Non-pigmented ciliary epithelial cell (primary cell): ENCODE results near the gene FGFBP3.
"Not testable (repeated sequence)": the region's sequence is repeated elsewhere in the genome, so short reads cannot be mapped to it uniquely, and the experiment has no call there.

ENCODE experiments used
- DNase-seq: peaks from one replicate; pipeline ENCODE4 v3.0.0-alpha.2; 2010; ENCODE audit warnings: low read depth

The FGFBP3 gene

DNA sequence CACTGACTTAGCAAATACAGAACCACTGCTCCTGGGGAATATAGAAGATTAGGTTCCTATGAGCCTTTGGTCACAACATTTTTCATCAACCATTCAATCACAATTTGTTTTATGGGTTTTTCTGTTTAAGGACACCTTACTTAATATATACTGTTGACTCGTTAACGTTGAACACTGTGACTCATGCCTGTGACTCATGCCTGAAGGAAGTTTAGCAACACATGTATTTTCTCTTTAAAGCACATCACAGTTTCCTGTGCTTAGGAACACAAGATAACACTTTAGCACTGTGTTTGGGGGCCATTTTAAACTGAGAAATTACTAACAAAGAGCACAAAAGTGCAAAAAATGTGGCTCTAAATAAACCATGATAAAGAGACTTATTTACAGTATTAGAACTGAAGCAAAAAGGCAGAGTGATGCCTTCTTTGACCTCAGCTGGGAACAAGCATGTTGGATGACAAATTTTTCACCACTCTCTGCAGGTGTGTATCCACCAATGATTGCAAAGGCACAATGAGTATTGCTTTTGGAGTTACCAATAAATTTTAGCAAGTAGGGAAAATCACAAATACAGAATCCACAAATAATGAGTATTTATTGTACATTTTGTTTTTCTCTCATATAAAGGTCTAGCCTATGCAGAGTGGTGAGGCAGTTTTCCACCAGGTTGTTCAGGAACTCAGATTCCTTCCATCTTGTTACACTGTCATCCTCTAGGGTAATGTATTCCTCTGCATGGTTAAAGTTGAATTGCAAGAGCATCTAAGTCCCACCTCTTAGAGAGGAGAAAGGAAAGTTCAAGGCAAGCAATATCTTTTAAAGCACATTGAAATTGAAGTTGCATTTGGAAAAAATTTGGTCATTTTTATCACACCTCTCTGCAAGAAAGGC lies 7.3 kb downstream of the FGFBP3 start:
- peak; percentile 86 for DNase-seq

DNA sequence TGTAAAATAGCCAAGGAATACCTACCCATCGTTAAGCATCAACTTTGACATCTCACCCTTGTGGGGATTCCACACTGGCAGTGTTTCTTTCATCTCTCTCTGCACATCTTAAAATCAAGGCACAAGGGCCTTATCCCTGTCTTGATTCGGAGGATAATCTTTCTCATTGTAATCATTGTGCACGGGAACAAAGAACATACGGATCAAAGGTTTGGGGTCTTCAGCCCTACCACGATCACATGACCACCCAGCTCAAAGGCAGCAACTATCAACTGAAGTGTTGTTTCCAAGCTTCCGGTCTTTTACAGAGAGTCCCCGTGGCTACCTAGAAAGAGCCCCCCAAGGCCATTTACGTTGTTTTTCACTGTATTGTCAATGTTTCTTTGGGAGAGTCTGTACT lies 11.9 kb downstream of the FGFBP3 start:
- DNase-seq, result no peak

DNA sequence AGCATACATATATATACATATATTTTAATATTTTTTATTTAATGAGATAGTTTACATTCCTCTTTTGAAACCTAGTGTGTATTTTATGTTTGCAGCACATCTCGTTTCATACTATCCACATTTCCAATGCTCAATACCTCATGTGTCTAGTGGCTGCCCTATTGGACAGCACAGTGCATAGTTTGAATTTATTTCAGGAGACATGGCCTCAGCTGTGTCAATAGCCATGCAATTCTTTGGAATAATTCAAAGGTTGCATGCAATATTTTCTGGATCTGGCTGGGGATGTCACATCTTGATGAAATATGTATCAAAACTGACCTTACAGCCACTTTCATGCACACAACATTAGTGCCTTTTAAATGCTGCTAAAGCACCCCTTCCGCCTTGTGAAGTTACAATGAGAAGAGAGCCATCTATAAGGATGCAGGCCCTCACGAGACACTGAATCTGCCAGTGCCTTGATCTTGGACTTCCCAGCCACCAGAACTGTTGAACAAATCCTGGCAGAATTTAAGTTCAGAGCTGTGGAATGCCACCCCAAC lies 13.0 kb downstream of the FGFBP3 start:
- no peak for DNase-seq

DNA sequence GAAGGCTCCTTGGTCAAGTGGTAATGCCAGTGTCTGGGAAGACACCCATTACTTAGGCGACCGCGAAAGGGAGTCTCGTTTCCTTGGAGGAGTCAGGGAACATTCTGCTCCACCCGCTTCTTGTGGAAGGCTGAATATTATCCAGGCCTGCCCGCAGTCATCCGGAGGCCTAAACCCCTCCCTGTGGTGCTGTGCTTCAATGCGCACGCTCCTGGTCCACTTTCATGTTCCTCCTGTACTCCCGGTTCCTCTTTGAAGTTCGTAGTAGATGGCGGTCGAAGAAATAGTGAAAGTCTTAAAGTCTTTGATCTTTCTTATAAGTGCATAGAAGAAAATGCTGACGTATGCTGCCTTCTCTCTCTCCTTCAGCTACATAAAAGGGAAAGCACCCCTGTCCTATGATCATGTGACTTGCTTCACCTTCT lies 15.0 kb downstream of the FGFBP3 start:
- not testable (repeated sequence) for DNase-seq

DNA sequence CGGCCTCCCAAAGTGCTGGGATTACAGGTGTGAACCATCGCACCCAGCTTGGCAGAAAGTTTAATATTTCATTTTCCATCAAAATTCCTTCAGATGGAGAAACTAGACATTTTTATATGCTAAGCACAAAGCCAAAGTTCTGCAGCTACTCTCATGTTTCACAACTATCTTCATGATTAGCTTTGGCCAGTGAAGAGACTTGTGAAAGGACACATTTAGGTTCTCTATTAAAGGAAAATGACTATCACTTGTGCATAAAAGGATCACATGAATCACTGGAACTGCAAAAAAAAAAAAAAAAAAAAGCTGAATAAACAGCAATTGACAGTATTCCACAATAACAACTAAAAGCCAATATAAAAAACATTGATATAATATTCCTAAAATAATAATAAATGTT lies 16.2 kb downstream of the FGFBP3 start:
- DNase-seq, result no peak

DNA sequence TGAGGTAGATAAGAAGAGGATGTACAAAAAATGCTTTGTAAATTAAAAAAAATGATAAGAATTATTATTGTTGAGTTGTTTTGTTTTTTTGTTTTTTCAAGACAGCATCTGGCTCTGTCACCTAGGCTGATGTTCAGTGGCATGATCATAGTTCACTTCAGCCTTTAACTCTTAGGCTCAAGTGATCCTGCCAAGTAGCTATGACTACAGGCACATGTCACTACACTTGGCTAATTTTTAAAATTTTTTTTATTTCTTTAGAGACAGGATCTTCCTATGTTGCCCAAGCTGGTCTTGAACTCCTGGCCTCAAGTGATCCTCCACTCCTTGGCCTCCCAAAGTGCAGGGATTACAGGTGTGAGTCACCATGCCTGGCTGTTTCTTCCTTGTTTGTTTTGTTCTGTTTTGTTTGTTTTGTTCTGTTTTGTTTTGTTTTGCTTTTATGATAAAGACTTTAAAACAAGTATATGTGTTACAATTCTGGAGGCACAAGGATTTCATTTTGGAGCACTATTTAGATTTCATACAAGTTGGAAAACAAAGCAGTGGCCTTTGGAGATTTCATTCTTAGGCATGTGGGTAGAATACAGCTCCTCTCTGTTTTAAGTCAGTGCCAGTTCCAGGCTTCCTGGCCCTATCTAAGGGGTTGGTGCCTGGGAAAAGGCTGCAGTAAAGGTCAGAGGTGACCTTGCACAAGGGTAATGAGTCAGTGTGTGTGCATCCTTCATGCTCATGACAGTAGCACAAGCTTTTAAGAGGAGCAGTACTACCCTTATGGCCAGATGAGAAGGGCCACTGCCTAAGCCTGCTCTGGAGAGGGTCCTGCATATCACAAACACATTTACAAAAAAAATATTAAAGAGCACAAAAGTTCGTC lies 17.9 kb downstream of the FGFBP3 start:
- DNase-seq, result no peak

DNA sequence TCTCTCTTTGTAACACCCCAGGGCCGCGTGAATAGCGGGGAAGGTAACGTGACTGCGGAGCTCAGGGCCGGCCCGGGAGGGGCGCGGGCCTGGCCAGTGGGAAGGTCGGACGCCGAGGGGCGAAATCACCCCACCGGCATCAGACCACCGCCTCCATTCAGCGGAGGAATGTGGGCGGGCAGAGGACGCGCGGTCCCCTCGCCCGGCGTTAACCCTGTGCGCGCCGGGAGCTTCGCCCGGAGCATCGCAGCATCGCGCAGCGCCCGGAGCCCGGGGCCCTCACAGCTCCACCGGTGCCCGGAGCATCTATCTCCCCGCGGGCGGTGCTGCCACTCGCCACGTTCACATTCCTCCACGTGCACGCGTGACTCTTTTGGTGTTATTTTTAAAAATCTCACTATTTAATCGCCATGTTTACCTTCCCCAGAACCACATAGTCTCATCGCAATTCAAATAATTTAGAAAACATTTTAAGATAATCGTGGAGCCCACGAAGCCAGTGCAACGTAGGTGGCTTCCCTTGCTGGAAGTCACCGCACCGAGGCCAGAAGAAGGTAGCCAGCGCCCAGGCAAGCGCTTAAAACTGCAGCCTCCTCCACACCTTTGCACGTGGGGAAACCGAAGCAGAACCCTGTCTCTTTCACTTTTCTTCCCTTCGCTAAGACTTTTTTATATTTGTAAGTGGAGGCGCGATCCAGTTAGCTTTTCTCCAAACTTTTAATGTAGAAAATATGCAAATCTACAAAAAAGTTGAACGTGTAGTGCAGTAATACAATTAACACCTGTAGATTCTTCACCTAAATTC lies 21.8 kb downstream of the FGFBP3 start:
- DNase-seq, result no peak

DNA sequence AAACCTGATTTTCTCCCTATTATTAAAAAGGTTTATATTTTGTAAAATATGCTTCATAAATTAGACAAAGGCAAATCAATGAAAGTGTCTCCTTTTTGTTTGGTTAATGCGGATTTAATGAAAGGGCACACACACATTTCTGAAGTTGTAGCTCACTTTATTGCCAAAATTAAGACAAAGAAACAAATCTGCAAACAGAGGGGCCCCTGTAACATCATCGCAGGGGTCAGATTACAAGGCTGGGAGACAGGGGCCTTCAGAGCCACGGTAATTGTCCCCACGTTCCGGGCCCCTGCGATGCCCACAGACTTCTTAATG lies 22.4 kb downstream of the FGFBP3 start:
- DNase-seq, result no peak

DNA sequence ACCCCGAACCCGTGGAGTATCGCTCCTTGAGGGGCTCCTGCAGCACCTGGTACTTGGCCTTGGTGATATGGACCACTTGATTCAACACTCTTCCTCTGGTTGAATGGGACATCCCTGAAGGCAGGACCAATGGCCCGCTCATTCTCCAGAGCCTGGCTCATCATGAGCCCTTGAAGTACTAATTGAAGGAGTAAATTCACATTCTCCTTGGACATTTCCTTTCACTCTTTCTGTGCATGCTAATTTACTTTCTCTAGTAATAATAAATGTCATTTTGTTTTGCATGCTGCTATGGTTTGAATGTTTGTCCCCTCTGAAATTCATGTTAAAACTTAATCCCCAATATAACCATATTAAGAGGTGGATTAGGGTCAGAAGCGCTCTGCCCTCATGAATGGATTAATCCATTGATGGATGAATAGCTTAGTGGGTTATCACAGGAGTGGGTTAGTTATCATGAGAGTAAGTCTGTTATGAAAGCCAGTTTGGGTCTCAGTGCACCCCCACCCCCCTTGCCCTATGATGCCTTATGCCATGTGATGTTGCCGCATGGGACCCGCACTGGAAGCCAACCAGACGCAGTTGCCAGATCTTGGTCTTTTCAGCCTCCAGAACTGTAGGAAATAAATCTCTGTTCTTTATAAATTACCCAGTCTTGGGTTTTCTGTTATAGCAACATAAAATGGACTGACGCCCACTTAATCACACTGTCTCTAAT lies 23.8 kb downstream of the FGFBP3 start:
- DNase-seq, result no peak

DNA sequence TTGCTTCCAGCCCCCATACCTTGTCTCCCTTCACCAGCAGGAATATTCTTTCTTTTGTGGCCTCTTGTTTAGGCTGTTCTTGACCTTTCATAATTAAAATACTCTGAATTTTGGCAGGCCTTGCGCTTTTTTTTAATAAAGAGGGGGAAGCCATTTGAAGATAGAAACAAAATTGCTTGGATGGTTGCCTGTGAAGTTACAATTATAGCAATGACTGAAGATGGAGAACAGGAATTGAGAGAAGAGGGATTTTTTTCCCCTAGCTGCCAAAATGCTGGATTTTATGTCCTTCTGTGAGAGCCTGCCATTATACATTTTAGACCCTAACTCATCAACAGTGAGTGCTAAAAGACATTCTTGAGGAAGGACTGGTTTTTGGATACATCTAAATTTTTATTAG lies 24.8 kb downstream of the FGFBP3 start:
- no peak for DNase-seq

DNA sequence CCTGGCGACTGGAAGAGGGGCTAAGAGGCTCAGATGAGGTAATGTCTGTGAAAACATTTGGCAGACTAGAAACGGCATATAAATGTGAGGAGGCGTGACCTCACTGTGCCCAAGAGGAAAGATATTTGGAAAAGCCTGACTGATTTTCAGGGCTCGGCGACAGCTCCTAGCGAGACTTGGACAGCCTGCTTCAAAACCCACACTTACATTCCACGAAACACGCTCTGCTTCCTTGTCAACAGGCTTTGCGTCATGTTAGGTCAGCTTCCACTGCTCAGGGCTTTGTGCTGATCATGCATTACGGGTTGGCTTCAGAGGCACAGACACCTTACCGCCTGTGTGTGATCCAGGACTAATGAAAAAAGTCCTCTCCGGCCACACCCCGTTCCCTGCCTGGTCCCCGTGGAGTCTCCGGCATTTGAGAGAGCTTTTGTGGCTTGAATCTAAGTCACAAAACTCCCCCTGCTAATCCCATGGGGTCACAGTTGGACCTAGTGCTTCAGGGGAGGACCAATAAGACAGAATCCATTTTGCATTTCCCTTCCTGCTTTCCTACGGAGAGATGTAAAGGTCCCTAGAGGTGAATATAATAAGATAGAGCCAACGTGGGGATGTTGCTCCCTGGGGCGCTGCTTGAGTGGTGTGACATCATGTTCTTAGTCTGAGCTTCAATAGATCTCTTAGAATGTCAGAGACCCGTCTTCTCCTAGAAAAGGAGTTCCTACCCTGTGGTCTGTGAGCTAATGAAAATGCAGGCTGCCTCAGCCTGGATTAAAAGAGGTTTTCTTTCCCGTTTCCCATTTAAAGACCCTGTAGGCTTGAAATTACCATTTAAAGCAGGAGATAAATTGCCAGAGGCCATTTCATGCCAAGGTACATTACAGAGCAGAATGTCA lies 25.5 kb downstream of the FGFBP3 start:
- DNase-seq, result peak; percentile 43

DNA sequence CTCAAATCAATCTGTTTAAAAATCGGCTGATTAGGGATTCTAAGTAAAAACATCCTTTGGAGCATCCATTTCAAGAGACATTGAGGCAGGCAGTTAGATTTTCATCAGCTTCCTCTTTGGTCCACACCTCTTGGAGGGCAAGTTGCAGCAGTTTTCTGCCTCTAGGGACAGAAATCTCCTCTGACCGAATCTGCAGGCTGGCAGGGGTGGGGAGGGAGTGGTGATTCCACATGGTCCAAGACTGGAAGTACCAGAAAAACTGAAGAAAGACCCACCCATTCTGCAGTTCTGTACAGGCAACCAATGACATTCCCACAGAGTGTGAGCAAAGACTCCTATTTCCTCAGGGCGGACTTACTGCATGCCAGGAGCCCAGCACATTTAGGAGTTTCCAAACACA lies 29.0 kb downstream of the FGFBP3 start:
- no peak for DNase-seq

DNA sequence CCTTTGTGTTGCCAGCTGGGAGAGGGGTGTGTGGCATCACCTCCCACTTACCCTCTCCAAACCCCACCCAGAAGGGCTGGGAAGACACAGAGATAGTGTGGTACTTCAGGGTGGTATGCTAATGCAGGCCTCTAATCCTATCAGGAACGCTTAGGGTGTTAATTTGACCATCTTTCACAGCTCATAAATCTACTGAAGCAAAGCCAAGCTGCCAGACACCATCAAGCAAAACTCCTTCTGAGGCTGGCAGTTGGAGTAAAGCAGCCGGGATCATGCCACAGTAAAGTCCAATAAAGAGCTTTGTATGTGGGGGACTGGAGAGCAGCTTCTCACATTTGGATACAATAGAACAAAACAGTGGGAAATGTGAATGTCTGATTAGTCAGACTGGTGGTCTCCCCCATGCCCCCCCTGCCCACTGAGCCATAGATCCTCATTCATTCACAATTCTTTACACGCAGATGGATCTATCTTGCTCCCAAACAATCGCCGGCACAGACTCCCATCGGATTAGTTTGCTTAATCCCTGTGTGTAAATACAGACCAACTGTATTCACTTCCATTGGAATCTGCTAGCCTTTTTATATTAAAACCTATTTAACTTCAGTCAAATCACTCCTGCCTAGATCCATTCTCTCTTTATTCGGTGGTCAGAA lies 29.6 kb downstream of the FGFBP3 start:
- DNase-seq, result no peak

DNA sequence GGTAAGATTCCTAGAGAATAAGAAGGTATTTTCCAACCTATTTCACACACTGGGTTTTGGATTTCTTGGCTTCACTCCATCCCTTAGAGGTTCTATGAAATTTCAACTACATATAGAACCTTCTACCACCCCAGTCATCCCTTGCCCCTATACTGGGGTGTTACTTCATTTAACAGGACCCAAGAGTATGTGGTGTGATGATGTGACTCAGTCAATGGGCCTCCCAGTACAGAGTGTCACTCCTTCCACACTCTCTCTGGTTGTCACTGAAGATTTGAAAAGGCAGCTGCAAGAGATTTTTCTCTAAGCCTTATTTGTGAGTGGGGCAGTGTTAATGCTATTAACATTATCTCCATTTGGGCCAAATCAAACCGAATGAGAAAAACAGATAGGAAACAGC lies 33.5 kb downstream of the FGFBP3 start:
- no peak for DNase-seq

DNA sequence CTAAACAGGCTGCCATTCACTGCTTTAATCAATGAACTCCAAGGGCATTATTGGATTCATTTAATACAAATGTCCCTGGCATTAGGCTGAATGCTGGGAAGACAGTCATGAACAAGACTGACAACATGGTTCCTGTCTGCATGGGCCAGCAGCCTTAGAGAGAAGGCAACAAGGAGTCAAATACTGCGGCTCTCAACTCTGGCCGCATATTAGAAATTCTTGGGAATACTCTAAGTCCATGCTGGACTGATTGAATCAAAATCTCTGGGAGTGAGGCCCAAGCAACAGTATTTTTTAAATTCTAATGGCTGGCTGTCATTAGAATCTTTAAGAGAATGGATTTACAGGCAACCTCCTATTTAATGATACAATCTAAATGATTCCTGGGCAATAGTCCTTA lies 34.1 kb downstream of the FGFBP3 start:
- no peak for DNase-seq

DNA sequence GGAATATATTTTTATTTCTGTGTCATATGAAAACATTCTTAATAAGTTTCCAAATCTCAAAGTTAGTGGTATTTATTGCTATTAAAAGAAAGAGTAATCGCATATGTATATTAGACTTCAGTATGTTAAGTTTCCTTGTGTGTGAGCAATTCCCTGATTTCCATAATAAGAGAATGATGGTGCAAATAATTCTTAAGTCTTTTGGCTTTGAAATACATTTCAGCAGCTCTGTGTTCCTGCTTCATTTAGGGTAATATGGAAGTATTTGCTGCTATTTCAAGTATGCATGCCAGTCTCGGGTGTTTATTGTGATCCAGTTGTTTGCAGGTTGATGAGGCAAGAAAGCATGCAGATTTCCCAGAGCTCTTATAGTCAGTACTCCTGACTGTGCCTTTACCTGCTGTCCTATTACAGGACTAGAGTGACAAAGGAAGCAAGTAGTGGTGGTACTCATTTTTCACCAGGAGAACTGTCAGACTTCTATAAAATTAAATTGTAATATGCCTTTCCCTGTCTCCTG lies 43.7 kb downstream of the FGFBP3 start:
- no peak for DNase-seq

DNA sequence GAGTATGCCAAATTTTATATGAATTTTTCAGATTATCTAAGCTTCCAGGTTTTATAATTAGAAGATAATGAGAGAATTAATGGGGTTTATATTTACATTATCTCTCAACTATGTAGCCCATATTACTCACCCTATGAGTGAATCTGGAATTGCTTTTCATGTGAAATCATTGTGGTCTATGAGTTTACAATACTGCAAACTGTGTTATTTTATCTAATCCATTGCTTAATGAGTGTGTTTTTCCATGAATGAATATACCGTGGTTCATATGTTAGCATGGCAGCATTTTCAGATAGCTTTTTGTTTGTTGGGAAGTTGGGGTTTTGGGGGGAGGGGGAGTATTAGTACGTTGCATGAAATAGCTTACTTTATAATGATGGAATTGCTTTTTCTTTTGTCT lies 44.5 kb downstream of the FGFBP3 start:
- DNase-seq, result no peak

DNA sequence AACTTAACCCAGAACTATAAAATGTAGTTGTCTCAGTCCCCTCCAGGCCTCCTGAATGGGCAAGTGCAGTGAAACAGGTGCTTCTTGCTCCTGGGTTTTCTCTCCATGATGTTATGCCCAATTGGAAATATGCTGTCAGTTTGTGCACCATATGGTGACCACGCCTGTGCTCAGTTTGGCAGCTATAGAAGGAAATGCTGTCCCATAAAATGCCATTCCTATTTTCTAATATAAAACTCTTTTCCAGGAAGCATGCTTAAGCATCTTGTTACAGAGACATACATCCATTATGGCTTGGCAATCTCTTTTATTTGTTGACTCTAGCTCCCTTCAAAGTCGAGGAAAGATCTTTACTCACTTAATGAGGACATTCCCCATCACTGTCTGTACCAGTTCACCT lies 45.2 kb downstream of the FGFBP3 start:
- no peak for DNase-seq

DNA sequence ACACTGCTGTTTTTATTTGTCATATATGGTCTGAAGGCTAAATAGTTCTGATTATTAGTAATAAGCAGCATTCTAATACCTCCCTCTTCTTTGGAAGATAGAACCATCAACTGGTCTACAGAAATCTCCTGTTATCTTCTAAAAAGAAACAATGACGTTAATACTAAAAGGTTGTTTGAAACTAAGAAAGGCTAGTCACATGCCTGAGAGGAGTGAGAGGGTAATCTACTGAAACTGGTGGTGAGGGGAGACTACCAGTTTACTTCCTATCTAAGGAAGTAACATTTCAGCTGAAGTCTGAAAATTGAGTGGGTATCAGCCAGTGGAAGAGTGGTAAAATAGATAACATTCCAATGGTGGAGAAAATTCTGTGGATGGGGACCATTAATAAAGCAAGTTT lies 48.4 kb downstream of the FGFBP3 start:
- DNase-seq, result no peak

DNA sequence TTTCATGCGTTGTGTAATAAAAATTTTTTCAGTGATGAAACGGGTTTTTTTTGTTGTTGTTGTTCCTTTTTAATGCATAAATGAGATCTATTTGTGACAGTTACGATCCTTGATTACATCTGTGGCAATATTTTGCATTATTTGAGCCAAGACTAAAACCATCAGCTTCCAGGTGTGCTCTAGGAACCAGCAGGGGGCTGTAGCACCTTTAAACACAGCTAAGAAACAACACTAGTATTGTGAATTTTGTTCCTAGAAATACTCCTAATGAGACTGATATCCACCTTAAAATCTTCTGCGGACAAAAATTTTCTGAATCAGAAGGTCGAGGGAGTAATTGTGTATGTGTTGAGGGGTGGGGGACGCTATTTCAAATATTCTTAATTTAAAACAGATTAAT lies 52.6 kb downstream of the FGFBP3 start:
- DNase-seq, result no peak
